ENCODE data around the gene DACT1. TPM values are rescaled to one million over a fixed set of nuclear protein-coding genes. Genes with fewer than 3 reads are reported as not detected.

Gene DACT1
- total RNA-seq, 4 donors from 2014 or later, result 35.7 to 87.2 (median 65.9) TPM

DNA sequence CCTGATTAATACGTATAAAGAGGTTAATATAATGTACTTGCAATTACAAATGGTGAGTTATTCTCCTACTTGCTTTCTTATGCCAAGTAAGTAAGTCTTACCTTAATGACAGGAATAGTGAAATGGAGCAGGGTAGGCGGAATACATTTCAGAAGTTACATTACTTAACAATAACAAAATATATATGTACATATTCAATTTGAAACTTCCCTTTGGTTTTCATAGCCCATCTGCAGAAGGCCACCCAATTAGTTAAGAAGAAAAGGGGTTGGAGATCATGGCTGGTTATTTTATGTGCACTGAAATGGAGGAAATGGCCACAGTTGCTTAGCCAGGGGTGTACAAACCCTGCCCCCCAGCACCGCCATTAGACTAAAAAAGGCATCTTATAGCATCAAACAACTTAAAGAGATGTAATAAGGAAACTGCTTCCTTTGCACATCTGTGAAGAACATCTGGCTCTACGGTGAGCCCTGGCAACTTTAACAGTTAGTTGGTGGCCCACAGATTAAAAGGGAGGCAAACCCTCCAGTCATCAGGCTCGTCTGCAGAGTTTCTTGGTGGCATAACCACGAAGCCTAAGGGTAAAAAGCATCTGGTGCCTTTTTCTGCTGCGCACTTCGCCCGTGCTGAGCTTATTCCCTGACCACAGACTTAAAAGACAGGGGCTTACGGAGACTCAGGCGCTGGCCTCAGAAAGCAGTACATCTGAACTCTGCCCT is 38.8 kb upstream of the DACT1 start:
- TF ChIP-seq, protein P1, sequence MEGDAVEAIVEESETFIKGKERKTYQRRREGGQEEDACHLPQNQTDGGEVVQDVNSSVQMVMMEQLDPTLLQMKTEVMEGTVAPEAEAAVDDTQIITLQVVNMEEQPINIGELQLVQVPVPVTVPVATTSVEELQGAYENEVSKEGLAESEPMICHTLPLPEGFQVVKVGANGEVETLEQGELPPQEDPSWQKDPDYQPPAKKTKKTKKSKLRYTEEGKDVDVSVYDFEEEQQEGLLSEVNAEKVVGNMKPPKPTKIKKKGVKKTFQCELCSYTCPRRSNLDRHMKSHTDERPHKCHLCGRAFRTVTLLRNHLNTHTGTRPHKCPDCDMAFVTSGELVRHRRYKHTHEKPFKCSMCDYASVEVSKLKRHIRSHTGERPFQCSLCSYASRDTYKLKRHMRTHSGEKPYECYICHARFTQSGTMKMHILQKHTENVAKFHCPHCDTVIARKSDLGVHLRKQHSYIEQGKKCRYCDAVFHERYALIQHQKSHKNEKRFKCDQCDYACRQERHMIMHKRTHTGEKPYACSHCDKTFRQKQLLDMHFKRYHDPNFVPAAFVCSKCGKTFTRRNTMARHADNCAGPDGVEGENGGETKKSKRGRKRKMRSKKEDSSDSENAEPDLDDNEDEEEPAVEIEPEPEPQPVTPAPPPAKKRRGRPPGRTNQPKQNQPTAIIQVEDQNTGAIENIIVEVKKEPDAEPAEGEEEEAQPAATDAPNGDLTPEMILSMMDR (IDR thresholded peaks at IDR 0.05), result no peak
- TF ChIP-seq EP300 (IDR thresholded peaks at IDR 0.05) (no peak), POLR2A (IDR thresholded peaks at IDR 0.05) (no peak)
- Histone ChIP-seq H3K36me3 (no peaks in the 10 kb centered on the region), H3K27ac (no peak overlapping the region), H3K4me3 (no peak overlapping the region), H3K4me1 (no peaks in the 10 kb centered on the region), H3K27me3 (no peaks in the 10 kb centered on the region), H3K9me3 (no peaks in the 10 kb centered on the region)
- WGBS, 2 donors, result 76 to 79% methylated on average over 11 of the region's 11 CpGs
- no peak for DNase-seq (ENCODE audit: low spot score in 2 of 2)

DNA sequence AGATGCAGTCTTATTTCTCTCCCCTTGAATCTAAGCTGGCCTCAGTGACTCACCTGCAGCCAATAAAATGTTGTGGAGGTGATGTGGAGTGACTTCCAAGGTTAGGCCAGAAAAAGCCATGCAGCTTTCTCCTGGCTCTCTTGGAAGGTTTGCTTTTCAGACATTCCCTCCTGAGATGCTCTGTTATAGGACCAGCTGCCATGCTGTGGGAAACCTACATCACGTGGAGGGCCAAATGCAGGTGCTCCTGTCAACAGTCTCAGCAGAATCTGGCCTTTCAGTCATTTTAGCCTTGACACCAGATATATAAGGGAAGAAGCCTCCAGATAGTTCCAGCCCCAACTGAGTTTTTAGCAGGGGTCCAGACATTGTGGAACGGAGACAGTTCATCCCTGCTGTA is 38.1 kb upstream of the DACT1 start:
- no peak overlapping the region for H3K27ac ChIP-seq
- H3K4me3 ChIP-seq, result no peak overlapping the region
- no peaks in the 10 kb centered on the region for H3K36me3 ChIP-seq
- no peaks in the 10 kb centered on the region for H3K27me3 ChIP-seq
- WGBS, 2 donors, result 86% methylated on average over 2 of the region's 2 CpGs
- no peaks in the 10 kb centered on the region for H3K9me3 ChIP-seq
- no peaks in the 10 kb centered on the region for H3K4me1 ChIP-seq
- DNase-seq (ENCODE audit: low spot score in 2 of 2), result no peak
- TF ChIP-seq EP300 (IDR thresholded peaks at IDR 0.05), result no peak
- no peak for TF ChIP-seq POLR2A (IDR thresholded peaks at IDR 0.05)
- TF ChIP-seq, protein P1 (IDR thresholded peaks at IDR 0.05), result no peak

DNA sequence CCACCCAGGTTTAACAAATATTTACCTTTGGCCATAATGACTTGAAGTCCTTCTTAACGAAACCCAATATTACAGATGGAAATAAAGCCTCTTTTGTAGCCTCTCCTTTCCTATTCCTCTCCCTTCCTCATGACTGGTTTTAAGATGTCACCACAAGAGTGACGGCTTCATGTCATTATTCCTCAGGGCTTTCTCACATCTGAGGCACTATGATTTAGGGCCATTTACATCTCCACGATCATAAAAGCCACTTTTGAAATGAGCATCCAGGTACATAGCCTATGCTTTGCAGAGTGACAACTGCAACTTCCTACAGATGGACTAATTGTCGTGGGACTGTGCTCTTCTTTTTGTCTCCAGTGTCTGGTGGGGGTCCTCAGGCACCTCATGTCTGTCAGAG is 32.3 kb upstream of the DACT1 start:
- TF ChIP-seq POLR2A (IDR thresholded peaks at IDR 0.05) (no peak), EP300 (IDR thresholded peaks at IDR 0.05) (no peak)
- TF ChIP-seq, protein P1 (IDR thresholded peaks at IDR 0.05), result no peak

DNA sequence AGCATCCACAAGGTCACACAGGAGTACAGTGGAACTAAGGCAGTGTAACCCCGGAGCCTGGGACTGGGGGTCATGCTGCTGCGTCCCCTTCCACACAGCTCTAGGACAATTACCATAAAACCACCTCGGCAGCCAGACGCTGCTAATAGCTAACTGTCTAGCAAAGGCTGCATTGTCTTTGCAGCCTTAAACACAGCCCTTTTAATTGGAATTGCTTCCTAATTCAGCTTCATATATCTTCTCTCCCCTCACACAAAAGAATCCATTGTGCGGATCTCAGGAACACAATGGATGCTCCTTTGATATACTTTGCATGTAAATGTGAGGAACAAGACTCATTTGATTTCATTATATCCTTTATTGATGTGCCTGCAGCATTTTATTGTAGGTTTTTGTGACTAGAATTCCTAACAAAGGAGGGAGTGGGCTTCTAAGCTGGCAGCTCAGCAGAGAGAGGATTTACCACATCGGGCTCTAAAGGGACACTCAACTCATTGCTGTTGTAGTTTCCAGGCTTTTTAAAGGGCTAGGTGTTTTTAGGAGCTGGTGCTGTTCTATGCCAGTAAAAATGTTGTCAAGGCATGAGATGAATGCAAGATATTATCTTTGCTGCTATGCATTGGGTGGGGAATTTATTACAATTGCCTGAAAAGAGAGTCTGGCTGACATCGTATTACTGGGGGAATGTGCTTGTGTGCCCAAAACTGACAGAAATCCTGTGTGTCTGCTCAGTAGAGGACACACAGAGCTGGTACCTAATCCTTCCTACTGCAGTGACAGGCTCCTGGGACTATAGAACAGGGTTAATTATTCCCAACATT is 30.4 kb upstream of the DACT1 start:
- no peaks in the 10 kb centered on the region for H3K36me3 ChIP-seq
- 29 to 33% methylated on average over 7 of the region's 7 CpGs for WGBS, 2 donors
- no peak for DNase-seq (ENCODE audit: low spot score in 2 of 2)
- no peaks in the 10 kb centered on the region for H3K4me1 ChIP-seq
- H3K9me3 ChIP-seq, result no peaks in the 10 kb centered on the region
- H3K27ac ChIP-seq, result no peak overlapping the region
- no peak for TF ChIP-seq EP300 (IDR thresholded peaks at IDR 0.05)
- H3K27me3 ChIP-seq, result no peaks in the 10 kb centered on the region
- H3K4me3 ChIP-seq, result no peak overlapping the region

More for the DNA sequence above, 32.3 kb upstream of the DACT1 start:
- H3K27me3 ChIP-seq, result no peaks in the 10 kb centered on the region
- H3K4me1 ChIP-seq, result no peaks in the 10 kb centered on the region
- no peak overlapping the region for H3K27ac ChIP-seq
- no peak overlapping the region for H3K4me3 ChIP-seq
- WGBS, 2 donors, result 73 to 83% methylated on average over 4 of the region's 4 CpGs
- DNase-seq (ENCODE audit: low spot score in 2 of 2), result no peak
- no peaks in the 10 kb centered on the region for H3K9me3 ChIP-seq
- H3K36me3 ChIP-seq, result no peaks in the 10 kb centered on the region

DNA sequence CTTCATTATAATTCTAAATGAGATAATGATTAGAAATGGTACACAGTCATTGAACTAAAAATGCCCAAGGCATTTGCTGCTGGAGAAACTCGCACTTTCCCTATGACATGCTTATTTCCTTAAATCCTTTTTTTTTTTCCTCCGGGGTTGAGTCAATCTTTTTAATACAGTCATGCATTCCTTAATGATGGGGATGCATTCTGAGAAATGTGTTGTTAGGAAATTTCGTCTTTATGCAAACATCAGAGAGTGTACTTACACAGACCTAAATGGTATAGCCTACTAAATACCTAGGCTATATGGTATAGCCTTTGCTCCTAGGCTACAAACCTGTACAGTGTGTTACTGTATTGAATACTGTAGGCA is 29.8 kb upstream of the DACT1 start:
- no peaks in the 10 kb centered on the region for H3K9me3 ChIP-seq
- H3K4me1 ChIP-seq, result no peaks in the 10 kb centered on the region
- no peaks in the 10 kb centered on the region for H3K36me3 ChIP-seq
- H3K27ac ChIP-seq, result no peak overlapping the region
- no peaks in the 10 kb centered on the region for H3K27me3 ChIP-seq
- no peak overlapping the region for H3K4me3 ChIP-seq
- 58 to 61% methylated on average over 3 of the region's 3 CpGs for WGBS, 2 donors
- TF ChIP-seq, protein P1 (IDR thresholded peaks at IDR 0.05), result no peak
- no peak for TF ChIP-seq POLR2A (IDR thresholded peaks at IDR 0.05)
- TF ChIP-seq EP300 (IDR thresholded peaks at IDR 0.05), result no peak
- DNase-seq (ENCODE audit: low spot score in 2 of 2), result no peak

Data from tibial nerve (tissue), 4 donors.